Measurements from ENCODE around the gene BBC3.

The BBC3 gene

DNA sequence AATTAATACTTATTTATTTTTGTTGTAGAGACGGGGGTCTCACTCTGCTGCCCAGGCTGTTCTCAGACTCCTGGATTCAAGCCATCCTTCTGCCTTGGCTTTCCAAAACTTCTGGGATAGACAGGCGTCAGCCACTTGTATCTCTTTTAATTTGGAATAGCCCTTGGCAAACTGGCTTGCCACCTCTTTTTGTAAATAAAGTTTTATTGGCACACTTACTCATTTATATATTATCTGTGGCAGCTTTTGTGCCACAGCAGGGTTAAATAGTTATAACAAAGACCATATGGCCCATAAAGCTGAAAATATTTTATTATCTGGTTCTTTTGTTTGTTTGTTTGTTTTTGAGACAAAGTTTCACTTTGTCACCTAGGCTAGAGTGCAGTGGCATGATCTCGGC lies 30.5 kb downstream of the BBC3 start:
- peaks cover 12% of the 10 kb centered on the region for H3K36me3 ChIP-seq (ENCODE audit: control insufficient read depth, insufficient read depth, low read length)
- no peak overlapping the region for H3K9ac ChIP-seq (ENCODE audit: low read length)
- no peaks in the 10 kb centered on the region for H3K27me3 ChIP-seq (ENCODE audit: control insufficient read depth, insufficient read depth, low read length)
- H3K9me3 ChIP-seq (ENCODE audit: control insufficient read depth, low read length): no peaks in the 10 kb centered on the region
- H3K4me1 ChIP-seq (ENCODE audit: control insufficient read depth, insufficient read depth, low read length): no peaks in the 10 kb centered on the region
- no peak overlapping the region for H3K4me3 ChIP-seq (ENCODE audit: low read length)

DNA sequence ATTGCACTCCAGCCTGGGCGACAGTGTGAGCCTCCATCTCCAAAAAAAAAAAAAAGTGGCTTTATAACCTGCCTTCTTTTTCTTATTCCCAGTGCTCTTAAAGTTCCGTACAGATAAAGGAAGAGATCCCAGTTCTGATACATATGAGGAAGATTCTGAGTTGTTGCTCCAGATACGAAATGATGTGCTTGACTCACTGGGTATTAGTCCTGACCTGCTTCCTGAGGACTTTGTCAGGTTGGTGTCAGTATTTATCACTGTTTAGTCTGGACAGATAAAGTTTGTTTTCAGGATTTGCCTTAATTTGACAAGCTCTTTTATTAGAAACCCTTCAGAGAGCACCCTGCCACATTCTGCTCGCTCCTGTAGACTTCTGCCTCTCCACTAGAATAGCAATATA lies 33.9 kb downstream of the BBC3 start:
- peaks cover 6% of the 10 kb centered on the region for H3K36me3 ChIP-seq (ENCODE audit: control insufficient read depth, insufficient read depth, low read length)
- no peaks in the 10 kb centered on the region for H3K27me3 ChIP-seq (ENCODE audit: control insufficient read depth, insufficient read depth, low read length)
- H3K9ac ChIP-seq (ENCODE audit: low read length): no peak overlapping the region
- H3K9me3 ChIP-seq (ENCODE audit: control insufficient read depth, low read length): no peaks in the 10 kb centered on the region
- H3K4me1 ChIP-seq (ENCODE audit: control insufficient read depth, insufficient read depth, low read length): no peaks in the 10 kb centered on the region
- no peak overlapping the region for H3K4me3 ChIP-seq (ENCODE audit: low read length)

- H3K9me3 ChIP-seq (ENCODE audit: control insufficient read depth, low read length): no peaks in the 10 kb centered on the region
- H3K36me3 ChIP-seq (ENCODE audit: control insufficient read depth, insufficient read depth, low read length): peaks cover 6% of the 10 kb centered on the region
- H3K4me3 ChIP-seq (ENCODE audit: low read length): no peak overlapping the region
- no peaks in the 10 kb centered on the region for H3K27me3 ChIP-seq (ENCODE audit: control insufficient read depth, insufficient read depth, low read length)
- peaks cover 5% of the 10 kb centered on the region for H3K4me1 ChIP-seq (ENCODE audit: control insufficient read depth, insufficient read depth, low read length)
- H3K9ac ChIP-seq (ENCODE audit: low read length): no peak overlapping the region
Measured at GRCh38 chr19:47195434-47195833, 35.6 kb downstream of the BBC3 start.

DNA sequence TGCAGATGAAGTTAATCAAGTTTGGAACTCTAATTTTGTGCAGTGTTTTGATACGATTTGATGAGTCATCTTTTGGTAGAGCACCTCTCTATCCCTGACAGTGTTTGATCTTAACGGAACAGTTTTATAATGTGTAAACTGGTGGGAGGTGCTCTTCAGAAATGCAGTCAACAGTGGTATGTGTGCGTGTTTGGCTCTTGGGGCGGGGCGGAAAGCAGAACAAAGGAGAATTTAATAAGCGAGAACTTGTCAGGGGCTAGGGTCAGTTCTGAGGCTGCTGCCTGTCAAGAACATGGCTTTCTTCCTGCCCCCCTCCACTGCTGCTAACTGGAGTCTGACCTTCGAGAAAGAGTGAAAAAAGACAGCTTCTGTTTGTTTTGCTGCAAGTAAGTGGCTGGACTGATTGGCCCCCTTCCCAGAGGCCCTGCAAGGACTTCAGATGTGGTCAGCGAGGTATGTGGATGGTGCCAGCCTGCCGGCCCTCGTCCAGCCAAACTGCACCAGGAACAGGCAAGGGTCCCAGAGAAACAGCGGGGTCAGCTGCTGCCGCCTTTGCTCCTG lies 40.8 kb downstream of the BBC3 start:
- no peaks in the 10 kb centered on the region for H3K9me3 ChIP-seq (ENCODE audit: control insufficient read depth, low read length)
- no peaks in the 10 kb centered on the region for H3K27me3 ChIP-seq (ENCODE audit: control insufficient read depth, insufficient read depth, low read length)
- peaks cover 19% of the 10 kb centered on the region for H3K4me1 ChIP-seq (ENCODE audit: control insufficient read depth, insufficient read depth, low read length)
- H3K36me3 ChIP-seq (ENCODE audit: control insufficient read depth, insufficient read depth, low read length): no peaks in the 10 kb centered on the region
- no peak overlapping the region for H3K9ac ChIP-seq (ENCODE audit: low read length)
- H3K4me3 ChIP-seq (ENCODE audit: low read length): no peak overlapping the region

DNA sequence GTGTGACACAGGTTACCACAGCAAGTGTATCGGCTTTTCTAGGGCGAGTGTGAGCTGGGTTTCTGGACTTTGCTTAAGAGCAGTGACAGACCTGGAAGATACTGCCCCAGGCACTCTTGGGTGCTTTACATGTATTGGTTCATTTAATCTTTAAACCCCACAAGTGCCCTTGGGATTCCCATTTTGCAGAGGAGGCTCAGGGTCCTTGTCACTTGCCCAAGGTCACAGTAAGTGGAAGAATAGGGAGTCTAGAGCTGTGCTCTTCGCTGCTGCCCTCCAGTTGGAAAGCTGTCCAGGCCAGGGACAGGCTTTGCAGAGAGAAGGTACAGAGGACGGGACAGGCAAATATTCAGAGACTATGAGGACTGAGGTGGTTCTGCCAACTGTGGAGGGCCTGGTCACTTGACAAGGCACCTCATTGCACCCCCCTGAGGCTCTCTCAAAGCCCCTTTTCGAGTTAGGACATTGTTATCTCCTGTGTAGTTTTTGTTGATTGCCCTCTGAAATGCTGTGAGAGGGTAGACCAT lies 42.4 kb downstream of the BBC3 start:
- Histone ChIP-seq H3K4me3 (ENCODE audit: low read length) (no peak overlapping the region), H3K36me3 (ENCODE audit: control insufficient read depth, insufficient read depth, low read length) (no peaks in the 10 kb centered on the region), H3K4me1 (ENCODE audit: control insufficient read depth, insufficient read depth, low read length) (peaks cover 19% of the 10 kb centered on the region), H3K27me3 (ENCODE audit: control insufficient read depth, insufficient read depth, low read length) (no peaks in the 10 kb centered on the region), H3K9ac (ENCODE audit: low read length) (no peak overlapping the region), H3K9me3 (ENCODE audit: control insufficient read depth, low read length) (no peaks in the 10 kb centered on the region)

- Histone ChIP-seq H3K9ac (ENCODE audit: low read length) (no peak overlapping the region), H3K36me3 (ENCODE audit: control insufficient read depth, insufficient read depth, low read length) (no peaks in the 10 kb centered on the region), H3K27me3 (ENCODE audit: control insufficient read depth, insufficient read depth, low read length) (no peaks in the 10 kb centered on the region), H3K9me3 (ENCODE audit: control insufficient read depth, low read length) (no peaks in the 10 kb centered on the region), H3K4me3 (ENCODE audit: low read length) (no peak overlapping the region), H3K4me1 (ENCODE audit: control insufficient read depth, insufficient read depth, low read length) (peaks cover 19% of the 10 kb centered on the region)
Measured at GRCh38 chr19:47187797-47188196, 43.2 kb downstream of the BBC3 start.

DNA sequence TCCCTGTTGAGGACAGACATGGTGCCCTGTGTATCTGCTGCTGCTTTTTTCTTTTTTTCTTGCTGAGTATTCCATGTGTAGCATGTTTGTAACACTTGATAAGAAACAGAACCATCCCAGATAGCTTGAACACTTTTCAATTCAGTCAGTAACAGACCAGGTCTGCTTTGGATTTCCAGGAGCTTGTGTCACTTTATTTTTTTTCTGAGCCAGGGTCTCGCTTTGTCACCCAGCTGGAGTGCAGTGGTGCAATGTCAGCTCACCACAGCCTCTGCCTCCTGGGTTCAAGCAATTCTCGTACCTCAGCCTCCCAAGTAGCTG lies 43.7 kb downstream of the BBC3 start:
- Histone ChIP-seq H3K4me1 (ENCODE audit: control insufficient read depth, insufficient read depth, low read length) (peaks cover 19% of the 10 kb centered on the region), H3K4me3 (ENCODE audit: low read length) (no peak overlapping the region), H3K9ac (ENCODE audit: low read length) (no peak overlapping the region), H3K27me3 (ENCODE audit: control insufficient read depth, insufficient read depth, low read length) (no peaks in the 10 kb centered on the region), H3K36me3 (ENCODE audit: control insufficient read depth, insufficient read depth, low read length) (no peaks in the 10 kb centered on the region), H3K9me3 (ENCODE audit: control insufficient read depth, low read length) (no peaks in the 10 kb centered on the region)

- Histone ChIP-seq H3K36me3 (ENCODE audit: control insufficient read depth, insufficient read depth, low read length) (no peaks in the 10 kb centered on the region), H3K27me3 (ENCODE audit: control insufficient read depth, insufficient read depth, low read length) (no peaks in the 10 kb centered on the region), H3K9me3 (ENCODE audit: control insufficient read depth, low read length) (no peaks in the 10 kb centered on the region), H3K4me1 (ENCODE audit: control insufficient read depth, insufficient read depth, low read length) (peaks cover 19% of the 10 kb centered on the region), H3K4me3 (ENCODE audit: low read length) (no peak overlapping the region), H3K9ac (ENCODE audit: low read length) (no peak overlapping the region)
Measured at GRCh38 chr19:47186446-47187334, 44.3 kb downstream of the BBC3 start.

GRCh38 chr19:47183601-47184000 lies 47.4 kb downstream of the BBC3 start:
- Histone ChIP-seq H3K4me1 (ENCODE audit: control insufficient read depth, insufficient read depth, low read length) (peaks cover 2% of the 10 kb centered on the region), H3K9ac (ENCODE audit: low read length) (no peak overlapping the region), H3K9me3 (ENCODE audit: control insufficient read depth, low read length) (no peaks in the 10 kb centered on the region), H3K27me3 (ENCODE audit: control insufficient read depth, insufficient read depth, low read length) (no peaks in the 10 kb centered on the region), H3K4me3 (ENCODE audit: low read length) (no peak overlapping the region), H3K36me3 (ENCODE audit: control insufficient read depth, insufficient read depth, low read length) (no peaks in the 10 kb centered on the region)

DNA sequence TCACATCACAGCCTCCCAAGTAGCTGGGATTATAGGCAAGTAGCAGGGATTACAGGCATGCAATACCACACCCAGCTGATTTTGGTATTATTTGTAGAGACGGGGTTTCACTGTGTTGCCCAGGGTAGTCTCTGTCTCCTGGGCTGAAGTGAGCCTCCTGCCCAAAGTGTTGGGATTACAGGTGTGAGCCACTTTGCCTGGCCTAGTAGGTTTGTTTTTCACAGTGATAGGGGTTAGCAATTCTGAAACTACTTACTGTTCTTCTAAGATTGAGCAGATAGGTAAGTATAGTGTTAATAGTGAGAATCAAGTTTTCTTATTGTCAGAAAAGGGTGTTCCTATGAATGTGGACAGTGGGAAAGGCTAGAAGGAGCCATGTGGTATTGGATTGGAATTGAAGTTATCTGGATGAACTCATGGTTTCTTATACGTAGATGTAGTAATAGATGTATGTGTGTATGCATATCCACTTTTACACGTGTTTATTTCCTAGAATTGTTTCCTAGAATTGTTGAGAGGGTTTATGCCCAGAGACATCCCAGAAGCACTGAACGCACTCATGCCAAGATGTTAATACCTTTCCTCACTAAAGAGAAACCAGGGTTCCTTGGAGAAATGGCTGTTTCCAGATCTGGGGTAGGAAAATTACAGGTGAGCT lies 51.2 kb downstream of the BBC3 start:
- H3K4me1 ChIP-seq (ENCODE audit: control insufficient read depth, insufficient read depth, low read length): peaks cover 4% of the 10 kb centered on the region
- H3K27me3 ChIP-seq (ENCODE audit: control insufficient read depth, insufficient read depth, low read length): no peaks in the 10 kb centered on the region
- no peaks in the 10 kb centered on the region for H3K9me3 ChIP-seq (ENCODE audit: control insufficient read depth, low read length)

DNA sequence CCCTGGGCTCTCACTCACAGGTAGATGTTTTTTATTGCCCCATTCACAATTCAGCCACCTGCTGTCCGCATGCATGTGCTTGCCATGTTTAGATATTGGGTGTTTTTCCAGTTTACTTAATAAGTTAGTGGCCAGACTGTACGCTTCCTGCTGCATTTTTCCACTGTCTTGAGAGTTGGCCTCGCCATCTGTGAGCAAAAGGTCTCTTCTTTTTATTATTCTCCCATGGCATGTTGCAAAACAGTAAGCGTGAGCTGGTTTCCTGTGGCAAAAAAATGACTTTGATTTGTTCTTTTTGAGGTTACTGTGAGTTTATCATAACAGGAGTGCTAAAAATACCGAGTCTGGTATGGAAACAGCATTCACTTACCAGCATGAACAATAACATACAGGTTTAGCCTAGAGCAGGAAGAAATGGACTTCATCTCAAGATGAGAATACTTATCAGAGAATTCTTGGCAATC lies 54.3 kb downstream of the BBC3 start:
- Histone ChIP-seq H3K36me3 (ENCODE audit: control insufficient read depth, insufficient read depth, low read length) (no peaks in the 10 kb centered on the region), H3K9me3 (ENCODE audit: control insufficient read depth, low read length) (no peaks in the 10 kb centered on the region), H3K4me3 (ENCODE audit: low read length) (no peak overlapping the region), H3K27me3 (ENCODE audit: control insufficient read depth, insufficient read depth, low read length) (no peaks in the 10 kb centered on the region), H3K4me1 (ENCODE audit: control insufficient read depth, insufficient read depth, low read length) (peaks cover 4% of the 10 kb centered on the region), H3K9ac (ENCODE audit: low read length) (no peak overlapping the region)

More for the DNA sequence above, 51.2 kb downstream of the BBC3 start:
- Histone ChIP-seq H3K9ac (ENCODE audit: low read length) (no peak overlapping the region), H3K4me3 (ENCODE audit: low read length) (no peak overlapping the region), H3K36me3 (ENCODE audit: control insufficient read depth, insufficient read depth, low read length) (no peaks in the 10 kb centered on the region)

DNA sequence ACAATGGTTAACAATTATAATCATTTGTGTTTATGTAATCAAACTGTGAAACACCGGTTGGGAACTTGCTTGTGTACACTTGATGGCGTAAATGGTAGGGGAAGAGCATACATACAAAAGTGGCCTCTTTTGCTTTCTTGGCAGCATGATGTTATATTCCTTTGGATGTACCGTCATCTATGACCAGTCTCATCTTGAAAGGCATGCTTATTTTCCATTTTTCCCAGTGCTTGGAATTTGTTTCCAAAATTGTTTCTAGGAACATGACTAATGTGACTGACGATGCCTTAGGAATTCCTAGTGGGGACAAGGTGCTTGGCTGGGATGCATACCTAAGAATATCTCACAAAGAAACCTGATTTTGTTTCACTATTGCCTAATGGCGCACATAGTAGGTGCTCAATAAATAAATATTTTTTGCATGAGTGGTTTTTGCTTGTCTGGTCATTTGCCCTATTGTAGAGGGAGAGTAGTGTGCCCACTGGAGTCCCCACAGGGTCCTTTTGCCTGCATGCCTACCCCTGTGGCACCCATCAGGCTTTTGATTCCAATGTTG lies 54.9 kb downstream of the BBC3 start:
- Histone ChIP-seq H3K9me3 (ENCODE audit: control insufficient read depth, low read length) (no peaks in the 10 kb centered on the region), H3K27me3 (ENCODE audit: control insufficient read depth, insufficient read depth, low read length) (no peaks in the 10 kb centered on the region), H3K4me1 (ENCODE audit: control insufficient read depth, insufficient read depth, low read length) (peaks cover 4% of the 10 kb centered on the region), H3K4me3 (ENCODE audit: low read length) (no peak overlapping the region), H3K9ac (ENCODE audit: low read length) (no peak overlapping the region), H3K36me3 (ENCODE audit: control insufficient read depth, insufficient read depth, low read length) (no peaks in the 10 kb centered on the region)

Data from mucosa of stomach (tissue), 1 donor.